ACC112 (cell line): ENCODE data around the gene EGLN3.

Source experiments
- H2AFZ ChIP-seq: fragments of 200-600 bp; sonication (generic); one replicate; pipeline ENCODE4 v1.6.0; 2017; ENCODE audit warnings: antibody characterized with exemption, low read length; ENCODE audit not compliant: unreplicated experiment
- H3K27ac ChIP-seq: fragments of 200-600 bp; sonication (generic); 2 replicates; pipeline ENCODE4 v1.5.1; 2014; ENCODE audit warnings: low read depth, mild to moderate bottlenecking, antibody characterized with exemption, low read length, moderate library complexity
- H3K27me3 ChIP-seq: fragments of 200-600 bp; sonication (generic); 2 replicates; pipeline ENCODE4 v1.6.1; 2014; ENCODE audit warnings: mild to moderate bottlenecking, antibody characterized with exemption, low read length, moderate library complexity, mixed read lengths; ENCODE audit not compliant: insufficient read depth
- H3K36me3 ChIP-seq: fragments of 200-600 bp; sonication (generic); 2 replicates; pipeline ENCODE4 v1.6.1; 2016; ENCODE audit warnings: mild to moderate bottlenecking, antibody characterized with exemption, low read length, moderate library complexity, mixed read lengths; ENCODE audit not compliant: insufficient read depth
- H3K4me1 ChIP-seq: fragments of 200-600 bp; sonication (generic); one replicate; pipeline ENCODE4 v1.6.1; 2016; ENCODE audit warnings: low read length, mixed read lengths; ENCODE audit not compliant: insufficient read depth, unreplicated experiment, control insufficient read depth
- H3K4me3 ChIP-seq: fragments of 200-600 bp; sonication (generic); 2 replicates; pipeline ENCODE4 v1.5.1; 2014; ENCODE audit warnings: mild to moderate bottlenecking, low read depth, low read length
- H3K79me2 ChIP-seq: fragments of 200-600 bp; sonication (generic); one replicate; pipeline ENCODE4 v1.6.0; 2016; ENCODE audit warnings: low read length; ENCODE audit not compliant: control insufficient read depth, unreplicated experiment, insufficient read depth

Gene EGLN3

DNA sequence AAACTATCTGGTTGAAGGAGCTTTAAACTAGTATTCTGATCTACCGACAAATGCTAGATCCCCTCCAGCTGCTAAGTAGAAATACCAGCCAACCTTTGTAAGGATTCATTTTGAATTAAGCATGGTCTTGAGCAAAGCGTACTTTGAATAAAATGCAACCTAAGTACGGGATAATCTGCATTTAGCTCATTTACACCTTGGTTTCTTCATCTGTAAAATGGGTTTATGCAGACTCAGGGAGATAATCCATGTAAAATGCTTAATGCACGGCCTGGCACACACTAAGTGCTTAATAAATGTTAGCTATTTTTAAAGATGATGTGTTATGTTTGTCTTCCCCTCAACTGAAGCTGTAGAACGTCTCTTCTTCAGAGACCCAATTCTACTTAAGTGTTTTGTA is 15.9 kb downstream of the EGLN3 start:
- H2AFZ ChIP-seq, result no peak overlapping the region
- no peak overlapping the region for H3K4me3 ChIP-seq
- H3K4me1 ChIP-seq, result peaks cover 14% of the 10 kb centered on the region
- H3K79me2 ChIP-seq, result no peaks in the 10 kb centered on the region
- no peak overlapping the region for H3K27ac ChIP-seq
- no peaks in the 10 kb centered on the region for H3K36me3 ChIP-seq
- H3K27me3 ChIP-seq, result no peaks in the 10 kb centered on the region

DNA sequence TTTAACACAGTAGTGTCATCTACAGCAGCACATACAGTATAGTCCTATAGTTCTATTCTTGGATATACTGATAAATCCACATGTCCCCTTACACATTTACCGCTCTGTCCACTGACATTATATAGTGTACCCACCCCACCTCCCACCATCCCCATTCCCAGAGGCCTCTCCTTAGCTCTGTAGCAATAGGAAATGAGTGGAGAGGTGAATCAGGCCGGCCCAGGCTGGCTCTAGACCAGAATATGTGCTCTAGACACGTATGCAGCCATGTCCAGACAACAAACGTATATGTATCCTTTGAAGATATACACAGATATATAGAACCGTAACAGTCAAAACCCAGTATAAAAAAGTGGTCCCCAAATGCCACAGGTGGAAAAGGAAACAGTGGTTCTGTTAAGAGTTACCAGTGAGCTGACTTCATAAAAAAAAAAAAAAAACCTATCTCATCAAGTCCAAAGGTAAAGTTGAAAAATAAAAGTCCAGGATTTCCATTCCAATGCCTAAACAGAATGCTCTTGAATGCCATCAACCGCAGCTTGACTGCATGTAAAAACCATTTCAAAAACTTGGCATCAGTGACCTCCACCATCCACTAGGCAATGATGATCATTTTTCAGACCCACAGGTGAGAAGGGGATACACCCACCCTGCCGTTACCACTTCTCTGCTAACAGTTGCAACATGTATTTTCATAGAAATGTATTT is 16.7 kb downstream of the EGLN3 start:
- Histone ChIP-seq H3K27me3 (no peaks in the 10 kb centered on the region), H3K36me3 (no peaks in the 10 kb centered on the region), H3K27ac (no peak overlapping the region), H3K4me3 (no peak overlapping the region), H2AFZ (no peak overlapping the region), H3K4me1 (peaks cover 14% of the 10 kb centered on the region), H3K79me2 (no peaks in the 10 kb centered on the region)

DNA sequence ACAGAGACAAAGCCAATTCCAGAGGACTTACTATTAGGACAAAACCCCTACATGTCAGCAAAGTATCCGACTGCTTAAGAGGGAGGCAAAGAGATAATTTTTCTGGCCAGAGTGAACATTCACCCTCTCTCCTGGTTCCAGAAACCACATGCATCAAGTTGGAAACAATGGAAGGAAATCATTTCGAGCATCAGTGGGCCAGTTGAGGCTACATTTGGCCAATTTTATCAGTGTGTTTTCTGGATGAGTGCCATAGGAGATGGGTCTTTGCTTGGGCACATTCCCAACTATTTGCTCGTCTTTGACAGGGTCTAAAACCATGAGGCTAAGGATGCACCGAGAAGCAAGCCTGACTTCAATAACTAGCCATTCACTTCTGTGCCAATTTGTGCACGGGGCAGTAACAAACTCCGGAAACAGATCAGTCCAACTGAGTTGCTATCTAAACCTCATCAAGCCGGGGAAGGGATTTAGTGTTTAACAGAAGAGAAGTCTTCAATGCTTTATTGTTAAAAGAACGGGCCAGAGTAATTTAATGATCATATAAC is 17.4 kb downstream of the EGLN3 start:
- Histone ChIP-seq H3K27ac (peak overlapping the region; percentile 14; the same call in 1 of the 2 replicates), H3K36me3 (no peaks in the 10 kb centered on the region), H3K79me2 (no peaks in the 10 kb centered on the region), H3K4me3 (no peak overlapping the region), H3K27me3 (no peaks in the 10 kb centered on the region), H3K4me1 (peaks cover 9% of the 10 kb centered on the region), H2AFZ (no peak overlapping the region)

DNA sequence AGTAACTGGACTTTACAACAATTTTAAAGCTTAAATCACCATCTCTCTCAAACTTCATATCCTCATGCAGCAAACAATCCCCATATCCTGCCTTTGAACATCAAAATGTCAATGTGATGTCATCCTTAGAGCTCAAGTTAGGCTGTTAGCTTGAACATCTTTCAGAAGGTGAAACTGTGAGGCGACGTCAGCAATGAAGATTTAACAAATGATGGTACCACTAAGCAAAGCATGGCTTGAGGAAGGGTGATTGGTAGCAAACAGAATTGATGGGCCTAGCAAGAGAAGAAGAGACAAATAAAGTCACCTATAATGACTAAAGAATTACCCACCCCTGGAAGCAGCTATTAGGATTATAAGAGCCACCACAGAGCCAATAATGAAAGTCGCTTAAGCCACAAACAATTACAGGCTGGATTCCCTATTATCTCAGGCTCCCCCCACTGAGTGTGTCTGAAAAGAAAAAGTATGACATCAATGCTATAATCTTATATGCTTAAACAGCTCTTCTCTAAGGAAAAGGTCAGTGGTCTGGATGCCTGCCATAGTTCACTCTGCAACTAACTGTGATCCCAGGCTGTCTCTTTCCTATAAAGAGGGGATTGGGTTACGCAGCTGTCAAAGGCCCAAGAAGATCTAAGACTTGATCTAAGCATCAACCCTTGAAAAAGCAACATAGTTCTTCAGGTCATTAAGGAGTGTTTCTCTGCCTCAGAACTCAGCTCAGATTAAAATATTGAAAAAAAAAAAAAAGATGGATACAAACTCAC is 18.1 kb downstream of the EGLN3 start:
- H3K79me2 ChIP-seq, result no peaks in the 10 kb centered on the region
- no peaks in the 10 kb centered on the region for H3K36me3 ChIP-seq
- H2AFZ ChIP-seq, result no peak overlapping the region
- H3K27ac ChIP-seq, result peak overlapping the region; percentile 11; the same call in 1 of the 2 replicates
- H3K27me3 ChIP-seq, result no peaks in the 10 kb centered on the region; the same call in 1 of the 2 replicates
- H3K4me3 ChIP-seq, result no peak overlapping the region
- peaks cover 2% of the 10 kb centered on the region for H3K4me1 ChIP-seq

DNA sequence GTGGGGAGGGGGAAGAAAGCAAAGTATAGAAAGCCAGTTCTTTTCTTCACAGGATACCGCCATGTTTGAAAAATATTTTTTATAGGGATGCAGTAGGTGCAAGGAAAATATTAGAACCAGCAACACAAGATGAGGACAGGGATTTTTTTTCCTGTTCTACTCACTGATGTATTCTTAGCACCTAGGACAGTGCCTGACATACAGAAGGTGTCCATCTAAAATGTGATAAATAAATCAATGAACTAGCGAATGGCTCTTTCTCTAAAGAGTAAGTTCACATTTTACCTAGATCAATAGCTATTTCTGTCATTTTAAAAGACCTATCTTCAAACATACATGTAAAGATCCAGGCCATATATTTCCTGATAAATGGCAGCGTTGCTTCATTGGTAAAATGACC is 18.8 kb downstream of the EGLN3 start:
- no peak overlapping the region for H3K4me3 ChIP-seq
- no peaks in the 10 kb centered on the region for H3K4me1 ChIP-seq
- no peaks in the 10 kb centered on the region for H3K36me3 ChIP-seq
- H3K79me2 ChIP-seq, result no peaks in the 10 kb centered on the region
- no peak overlapping the region for H2AFZ ChIP-seq
- no peaks in the 10 kb centered on the region; the same call in 1 of the 2 replicates for H3K27me3 ChIP-seq
- no peak overlapping the region for H3K27ac ChIP-seq

DNA sequence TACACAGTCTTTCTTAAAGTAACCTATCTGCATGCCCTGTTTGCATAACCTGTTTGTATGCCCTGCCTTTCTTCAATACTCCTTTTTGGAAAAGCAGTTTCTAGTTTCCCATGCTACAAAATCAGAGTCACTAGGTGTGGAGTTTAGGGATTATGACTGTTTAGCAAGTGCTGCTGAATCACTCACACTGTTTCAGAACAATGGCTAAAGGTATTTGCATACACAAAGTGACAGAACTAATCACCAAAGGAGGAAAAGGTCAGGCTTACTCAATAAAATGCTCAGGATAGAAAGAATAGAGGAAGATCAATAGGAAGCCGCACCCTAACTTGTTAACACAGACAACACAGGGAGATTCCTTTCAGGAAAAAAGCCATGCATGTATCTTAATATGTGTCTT is 19.4 kb downstream of the EGLN3 start:
- H3K79me2 ChIP-seq, result no peaks in the 10 kb centered on the region
- no peak overlapping the region for H3K27ac ChIP-seq
- no peaks in the 10 kb centered on the region for H3K36me3 ChIP-seq

DNA sequence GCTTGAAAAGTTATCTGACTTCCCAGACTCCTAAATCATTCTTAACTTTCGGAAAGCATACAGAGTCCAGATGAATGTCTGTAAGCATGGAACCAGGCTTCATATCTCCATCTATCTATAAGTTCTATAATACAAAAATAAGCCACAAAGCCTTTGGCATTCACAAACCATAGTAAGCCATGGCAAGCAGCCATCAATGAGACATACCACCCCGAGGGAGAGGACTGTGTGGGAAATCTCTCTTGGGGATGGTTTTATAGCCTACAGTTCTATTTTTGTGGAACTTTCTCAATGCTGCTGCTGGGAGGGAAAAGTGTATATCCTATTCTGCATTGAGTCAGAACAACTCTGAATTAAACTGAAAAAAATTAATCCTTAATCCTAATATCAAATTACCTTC is 20.4 kb downstream of the EGLN3 start:
- Histone ChIP-seq H3K4me3 (no peak overlapping the region), H2AFZ (no peak overlapping the region), H3K79me2 (no peaks in the 10 kb centered on the region)

More for the DNA sequence above, 19.4 kb downstream of the EGLN3 start:
- Histone ChIP-seq H3K27me3 (no peaks in the 10 kb centered on the region; the same call in 1 of the 2 replicates), H2AFZ (no peak overlapping the region), H3K4me3 (no peak overlapping the region), H3K4me1 (no peaks in the 10 kb centered on the region)

DNA sequence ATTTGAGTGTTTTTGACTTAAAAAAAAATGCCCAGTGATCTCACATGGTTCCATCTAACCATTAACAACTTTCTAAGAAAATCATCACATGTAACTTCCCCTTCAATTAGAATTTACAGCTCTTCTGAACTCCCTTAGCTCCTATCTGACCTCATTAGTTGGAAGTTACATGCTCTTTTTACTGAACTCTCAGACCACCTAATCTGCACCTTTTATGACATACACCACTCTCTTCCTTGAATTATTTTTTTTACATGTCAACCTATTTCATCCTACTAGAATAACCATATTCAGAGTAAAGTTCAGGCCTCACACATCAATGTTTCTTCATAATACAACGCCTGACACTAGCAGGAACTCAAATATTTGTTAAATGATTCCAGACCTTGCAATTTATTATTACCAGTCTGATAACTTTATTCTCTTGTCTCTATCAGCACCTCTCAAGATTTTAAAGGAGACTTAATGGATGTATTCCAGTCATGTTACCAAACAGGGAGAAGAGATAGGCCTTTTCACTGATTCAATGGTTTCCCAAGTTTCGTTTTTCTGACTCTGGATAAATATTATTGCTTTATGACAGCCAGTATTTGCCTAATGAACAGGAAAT is 21.0 kb downstream of the EGLN3 start:
- no peak overlapping the region for H3K4me3 ChIP-seq
- no peaks in the 10 kb centered on the region for H3K36me3 ChIP-seq
- H3K4me1 ChIP-seq, result no peaks in the 10 kb centered on the region
- H3K79me2 ChIP-seq, result no peaks in the 10 kb centered on the region
- no peaks in the 10 kb centered on the region; the same call in 1 of the 2 replicates for H3K27me3 ChIP-seq
- no peak overlapping the region for H3K27ac ChIP-seq
- H2AFZ ChIP-seq, result no peak overlapping the region

More for the DNA sequence above, 20.4 kb downstream of the EGLN3 start:
- no peaks in the 10 kb centered on the region for H3K36me3 ChIP-seq
- H3K27me3 ChIP-seq, result no peaks in the 10 kb centered on the region; the same call in 1 of the 2 replicates
- no peak overlapping the region for H3K27ac ChIP-seq
- H3K4me1 ChIP-seq, result no peaks in the 10 kb centered on the region

DNA sequence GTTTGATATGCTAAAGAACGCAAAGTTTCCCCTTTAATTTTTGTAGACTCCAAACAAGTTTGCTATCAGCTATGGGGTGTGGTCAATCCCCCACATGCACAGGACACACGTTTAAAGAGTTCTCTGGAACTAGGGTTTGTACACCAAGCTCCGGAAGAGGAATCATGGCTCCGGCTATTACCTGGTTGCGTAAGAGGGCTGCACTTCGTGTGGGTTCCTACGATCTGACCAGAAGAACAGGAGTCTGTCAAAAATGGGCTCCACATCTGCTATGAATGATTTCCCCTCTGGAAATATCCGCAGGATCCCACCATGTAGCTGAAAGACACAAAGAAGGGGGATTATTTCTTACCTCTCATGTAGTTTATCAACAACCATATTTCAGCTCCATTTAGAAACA is 22.0 kb downstream of the EGLN3 start:
- H3K4me1 ChIP-seq, result no peaks in the 10 kb centered on the region

DNA sequence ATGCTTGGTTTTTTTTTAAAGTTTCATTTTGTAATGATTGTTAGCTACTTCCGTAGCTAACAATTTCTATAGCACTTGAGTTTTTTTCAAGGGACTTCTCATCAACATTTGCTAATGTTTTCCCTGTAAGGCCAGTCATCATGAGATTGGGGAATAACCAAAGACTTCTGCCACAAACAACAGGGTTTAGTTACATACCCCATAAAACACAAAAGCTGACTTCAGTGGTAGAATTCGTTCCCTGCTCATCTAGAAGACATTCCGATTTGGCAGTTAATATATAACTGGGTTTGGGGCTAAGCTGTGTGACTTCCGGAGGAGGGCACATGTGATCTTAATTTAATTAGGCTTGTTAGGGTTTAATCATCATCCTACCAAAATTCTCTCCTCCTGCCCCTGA is 22.9 kb downstream of the EGLN3 start:
- Histone ChIP-seq H3K4me3 (no peak overlapping the region), H2AFZ (no peak overlapping the region), H3K4me1 (no peaks in the 10 kb centered on the region), H3K27me3 (no peaks in the 10 kb centered on the region; the same call in none of the 2 replicates), H3K79me2 (no peaks in the 10 kb centered on the region), H3K36me3 (no peaks in the 10 kb centered on the region), H3K27ac (no peak overlapping the region)

More for the DNA sequence above, 22.0 kb downstream of the EGLN3 start:
- Histone ChIP-seq H3K79me2 (no peaks in the 10 kb centered on the region), H2AFZ (no peak overlapping the region), H3K27ac (no peak overlapping the region), H3K27me3 (no peaks in the 10 kb centered on the region; the same call in none of the 2 replicates), H3K4me3 (no peak overlapping the region), H3K36me3 (no peaks in the 10 kb centered on the region)
